ENCODE measurements around the gene HSPB8.

The HSPB8 gene

GRCh38 chr12:119171691-119172425, 6.9 kb upstream of the HSPB8 start:
- no peak for DNase-seq

- no peak for DNase-seq
Observed at GRCh38 chr12:119175081-119175480, 3.6 kb upstream of the HSPB8 start.

DNA sequence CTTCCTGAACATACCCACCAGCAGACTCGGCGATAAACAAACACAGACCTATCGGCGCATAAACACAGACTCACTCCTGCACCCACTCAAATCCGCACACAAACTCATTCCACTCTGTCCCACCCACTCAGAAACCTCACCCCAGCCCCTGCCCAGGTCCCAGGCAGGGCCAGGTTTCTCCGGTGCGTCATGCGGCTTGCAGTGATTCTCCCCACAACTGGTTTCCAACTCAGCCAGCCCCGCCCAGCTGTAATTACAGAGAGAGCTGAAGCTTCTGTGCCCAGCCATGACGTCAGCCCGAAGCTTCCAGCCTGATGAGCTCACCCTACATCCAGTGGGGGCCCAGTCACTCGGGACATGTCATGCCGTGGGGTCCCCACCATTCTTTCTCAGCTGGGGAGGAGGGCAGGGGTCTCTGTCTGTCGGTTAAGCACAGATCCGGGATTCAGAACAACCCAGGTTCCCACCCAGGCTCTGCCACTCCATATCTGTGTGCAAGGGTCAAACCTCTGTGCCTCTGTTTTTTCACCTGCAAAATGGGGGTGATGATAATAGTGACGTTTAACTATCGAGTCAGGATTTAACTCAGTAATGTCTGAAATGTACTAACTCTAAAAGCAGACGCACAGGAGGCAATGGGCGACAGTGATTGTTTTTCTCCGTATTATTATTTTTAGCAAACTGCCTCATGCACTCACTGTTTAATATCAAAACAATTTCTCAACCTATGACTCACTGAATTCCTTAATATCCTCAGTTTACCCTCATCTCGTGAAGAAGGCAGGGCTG, 2.3 kb upstream of the HSPB8 start:
- peak; percentile 8 for DNase-seq

DNA sequence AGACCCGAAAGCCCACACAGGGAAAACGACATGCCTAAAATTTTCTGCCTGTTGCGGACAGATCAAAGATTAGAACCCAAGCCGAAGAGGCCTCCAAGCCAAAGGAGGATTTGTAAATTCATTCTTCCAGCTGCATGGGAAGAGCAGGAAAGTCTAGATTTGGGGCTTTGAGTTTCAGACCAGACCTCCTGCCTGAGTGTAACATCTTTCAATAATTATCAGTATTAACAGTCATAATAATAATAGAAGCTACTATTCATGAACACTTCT, 1.7 kb upstream of the HSPB8 start:
- no peak for DNase-seq

DNA sequence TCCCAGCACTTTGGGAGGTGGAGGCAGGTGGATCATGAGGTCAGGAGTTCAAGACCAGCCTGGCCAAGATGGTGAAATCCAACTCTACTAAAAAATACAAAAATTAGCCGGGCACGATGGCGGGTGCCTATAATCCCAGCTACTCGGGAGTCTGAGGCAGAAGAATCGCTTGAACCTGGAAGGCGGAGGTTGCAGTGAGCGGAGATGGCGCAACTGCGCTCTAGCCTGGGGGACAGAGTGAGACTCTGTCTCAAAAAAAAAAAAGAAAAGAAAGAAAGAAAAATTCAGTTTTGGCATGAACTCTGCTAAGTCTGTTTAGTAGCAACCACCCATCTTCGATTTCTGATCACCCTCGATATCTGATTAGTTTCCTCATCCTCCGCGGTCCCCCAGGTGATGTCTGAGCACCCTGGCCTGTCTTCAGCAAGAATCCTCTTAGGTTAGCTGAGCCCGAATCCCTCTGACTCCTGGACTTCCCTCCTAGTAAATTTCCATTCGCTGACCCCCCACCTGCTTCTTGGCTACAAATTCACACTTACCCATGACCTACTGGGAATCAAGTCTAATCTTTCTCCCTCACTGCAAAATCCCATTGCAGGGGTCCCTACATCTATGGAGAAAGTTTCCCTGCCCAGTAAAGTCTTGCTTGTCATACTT, 879 bp upstream of the HSPB8 start:
- no peak for DNase-seq

GRCh38 chr12:119179335-119180021, 747 bp downstream of the HSPB8 start:
- no peak for DNase-seq

DNA sequence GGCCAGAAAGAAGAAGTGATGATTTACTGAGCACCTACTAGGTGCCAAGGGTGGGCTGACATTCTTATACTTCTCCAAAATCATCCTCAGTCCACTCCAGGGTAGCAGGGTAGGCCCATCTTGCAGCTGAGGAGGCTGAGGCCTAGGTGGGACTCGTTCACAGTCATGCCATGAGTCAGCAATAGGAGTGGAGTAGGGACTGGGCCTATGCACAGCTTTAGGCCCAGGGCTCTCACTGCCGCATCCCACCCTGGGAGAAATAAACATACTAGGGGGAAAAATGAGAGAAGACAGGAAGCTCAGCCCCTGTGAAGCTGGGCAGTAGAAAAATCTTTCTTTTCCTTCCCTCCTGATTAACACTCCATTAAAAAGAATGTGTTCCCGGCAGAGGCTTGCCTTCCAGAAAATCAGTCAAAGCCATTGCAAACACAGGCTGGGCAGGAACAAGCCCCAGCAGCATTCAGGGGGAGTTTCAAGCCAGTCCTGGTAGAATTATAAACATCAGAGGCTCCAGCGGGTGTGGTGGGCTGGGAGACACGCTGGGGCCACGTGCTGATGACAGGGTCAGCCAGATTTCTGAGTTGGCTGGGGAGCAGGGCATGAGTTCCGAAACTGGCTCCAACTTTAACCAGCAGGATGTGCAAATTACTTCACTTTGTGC, 1.8 kb downstream of the HSPB8 start:
- DNase-seq = no peak

DNA sequence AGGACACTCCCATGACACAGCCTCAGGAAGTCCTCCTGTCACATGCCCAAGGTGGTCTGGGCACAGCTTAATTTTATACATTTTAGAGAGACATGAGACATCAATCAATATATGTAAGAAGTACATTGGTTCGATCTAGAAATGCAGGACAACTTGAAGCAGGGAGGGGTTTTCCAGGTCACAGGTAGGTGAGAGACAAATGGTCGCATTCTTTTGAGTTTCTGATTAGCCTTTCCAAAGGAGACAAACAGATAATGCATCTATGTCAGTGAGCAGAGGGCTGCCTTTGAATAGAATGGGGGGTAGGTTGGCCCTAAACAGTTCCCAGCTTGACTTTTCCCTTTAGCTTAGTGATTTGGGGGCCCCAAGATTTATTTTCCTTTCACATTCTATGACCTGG, 2.5 kb downstream of the HSPB8 start:
- no peak for DNase-seq

DNA sequence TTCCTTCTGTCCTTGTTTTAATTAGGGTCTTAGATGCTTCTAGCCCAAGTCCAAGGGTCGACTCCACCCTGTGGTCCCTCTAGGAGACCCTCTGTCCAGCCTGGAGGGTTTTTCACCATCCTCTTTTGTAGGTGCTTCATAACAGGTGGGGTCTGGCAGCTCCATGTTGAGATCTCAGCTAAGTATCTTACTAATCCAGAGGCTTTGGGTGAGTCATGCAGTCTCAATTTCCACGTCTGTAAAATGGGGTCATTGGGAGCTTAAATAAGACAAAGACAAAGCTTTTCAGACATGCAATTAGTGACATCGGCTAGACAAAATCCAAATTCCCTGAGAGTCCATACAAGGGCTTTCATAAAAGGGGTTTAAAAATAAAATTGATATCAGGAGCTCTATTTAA, 3.2 kb downstream of the HSPB8 start:
- no peak for DNase-seq

DNA sequence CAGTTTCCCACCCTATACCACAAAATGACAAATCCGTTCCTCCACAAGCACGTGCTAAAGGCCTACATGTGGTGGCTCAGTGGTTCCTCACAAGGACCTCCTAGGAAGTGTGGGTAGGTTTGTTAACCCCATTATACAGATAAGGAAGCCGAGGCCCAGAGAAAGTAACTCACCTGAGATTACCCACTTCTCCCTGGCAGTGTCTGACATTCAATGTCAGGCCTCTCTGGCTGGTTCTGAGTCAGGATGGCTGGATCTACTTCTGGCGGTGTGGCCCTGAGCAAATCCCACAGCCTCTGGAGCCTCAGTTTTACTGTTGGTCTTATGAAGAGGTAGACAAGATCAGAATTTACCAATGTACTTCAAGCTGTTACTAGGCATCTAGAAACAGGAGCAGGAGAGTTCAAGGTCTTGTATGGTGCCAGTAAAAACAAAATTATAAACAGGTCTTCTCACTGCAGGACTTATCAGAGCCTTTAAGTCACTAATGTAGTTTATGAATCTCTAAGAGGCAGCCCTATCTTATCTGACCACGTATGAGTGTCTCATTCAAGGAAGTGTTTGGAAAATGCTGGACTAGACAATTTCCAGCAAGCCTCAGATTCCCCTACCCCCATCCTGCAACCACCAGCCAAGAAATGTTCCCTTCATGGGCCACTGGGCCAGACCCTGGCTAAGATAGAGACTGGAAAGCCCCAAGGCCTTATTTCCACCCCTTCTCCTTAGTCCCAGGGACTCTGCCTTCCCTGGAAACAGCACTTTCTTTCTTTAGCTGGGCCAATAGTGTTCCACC, 4.2 kb downstream of the HSPB8 start:
- DNase-seq = no peak

DNA sequence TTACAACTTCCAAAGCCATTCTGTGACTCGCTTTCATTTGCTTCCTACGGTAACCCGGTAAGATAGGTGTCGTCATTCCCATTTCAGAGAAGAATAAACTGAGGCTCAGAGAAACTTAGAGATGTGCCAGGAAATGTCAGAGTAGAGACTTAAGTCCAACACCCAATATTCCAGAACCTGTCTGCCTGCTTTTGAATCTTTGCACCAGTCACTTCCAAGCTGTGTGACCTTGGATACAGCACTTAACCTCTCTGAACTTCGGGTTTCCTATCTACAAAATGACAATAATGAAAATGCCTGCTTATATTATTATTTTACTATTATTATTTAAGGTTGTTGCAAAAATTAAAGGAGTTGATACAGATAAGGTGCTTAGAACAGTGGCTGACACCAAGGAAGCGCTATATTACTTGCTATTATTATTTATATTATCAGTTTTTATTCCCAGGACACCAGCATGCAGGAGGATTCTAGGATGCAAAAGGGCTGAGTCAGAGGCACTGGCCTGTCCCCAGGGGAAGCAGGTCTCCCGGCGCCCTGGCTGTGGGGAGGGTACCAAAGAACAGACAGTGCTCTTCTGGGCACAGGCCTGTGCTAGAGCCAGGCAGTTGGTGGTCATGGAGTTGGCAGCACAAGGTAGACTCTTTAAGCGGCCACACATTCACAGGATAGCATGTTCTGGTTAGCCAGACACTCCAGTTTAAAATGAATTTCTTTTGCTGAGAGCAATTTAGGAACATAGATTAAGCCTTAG, 5.4 kb downstream of the HSPB8 start:
- DNase-seq = no peak

DNA sequence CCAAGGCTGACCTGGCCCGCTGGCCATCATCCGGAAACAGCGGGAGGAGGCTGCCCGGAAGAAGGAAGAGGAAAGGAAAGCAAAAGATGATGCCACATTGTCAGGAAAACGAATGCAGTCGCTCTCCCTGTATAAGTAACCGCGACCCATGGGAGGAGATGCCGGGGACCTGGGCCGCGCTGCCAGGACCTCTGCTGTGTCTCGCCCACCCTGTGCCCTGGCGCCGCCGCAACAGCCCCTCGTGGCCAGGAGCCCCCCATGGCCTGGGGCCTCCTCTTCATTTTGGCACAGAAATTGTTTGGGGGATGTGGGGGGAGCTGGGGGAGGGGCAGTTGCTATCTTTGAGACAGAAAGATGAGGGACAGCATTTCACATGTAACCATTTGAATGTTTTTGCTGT, 16.5 kb downstream of the HSPB8 start:
- no peak for DNase-seq

DNA sequence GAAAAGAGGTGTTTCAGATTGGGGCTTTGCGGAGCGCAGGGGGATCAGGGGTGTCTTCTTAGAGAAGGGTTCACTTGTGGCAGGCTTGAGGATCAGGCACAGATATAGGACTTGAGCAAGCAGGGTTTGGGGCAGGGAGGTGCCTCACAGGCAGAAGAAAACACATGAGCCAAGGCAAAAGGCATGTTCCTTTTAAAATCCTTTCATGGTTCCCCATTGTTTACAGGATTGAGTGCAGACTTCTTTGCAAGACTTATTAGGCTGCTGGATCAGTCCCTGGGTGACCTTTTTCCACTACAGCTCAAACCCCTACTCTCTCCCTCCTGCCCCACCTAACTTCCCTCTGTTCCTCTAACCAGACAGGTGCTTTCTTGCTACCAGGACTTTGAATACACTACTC, 19.7 kb downstream of the HSPB8 start:
- no peak for DNase-seq

DNA sequence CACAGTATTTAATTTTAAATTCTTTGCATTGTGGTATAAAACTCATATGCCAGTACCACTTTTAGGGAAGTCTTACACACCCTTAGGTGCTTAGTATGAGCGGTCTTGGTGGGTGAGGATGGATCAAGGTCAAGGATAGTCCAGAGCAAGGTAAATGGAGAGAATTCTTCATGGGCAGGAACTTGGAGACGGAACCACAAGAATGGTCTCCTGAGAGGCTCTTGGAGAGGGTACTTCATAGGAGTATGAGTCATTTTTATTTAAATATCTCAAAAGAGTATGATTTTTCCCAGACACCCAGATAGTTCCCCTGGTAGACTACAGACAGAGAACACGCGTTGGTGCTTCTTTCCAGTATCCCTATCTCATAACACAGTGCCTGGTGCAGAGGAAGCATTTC, 21.9 kb downstream of the HSPB8 start:
- no peak for DNase-seq

- peak; percentile 49 for DNase-seq
Observed at GRCh38 chr12:119201789-119202543, 23.2 kb downstream of the HSPB8 start.

DNA sequence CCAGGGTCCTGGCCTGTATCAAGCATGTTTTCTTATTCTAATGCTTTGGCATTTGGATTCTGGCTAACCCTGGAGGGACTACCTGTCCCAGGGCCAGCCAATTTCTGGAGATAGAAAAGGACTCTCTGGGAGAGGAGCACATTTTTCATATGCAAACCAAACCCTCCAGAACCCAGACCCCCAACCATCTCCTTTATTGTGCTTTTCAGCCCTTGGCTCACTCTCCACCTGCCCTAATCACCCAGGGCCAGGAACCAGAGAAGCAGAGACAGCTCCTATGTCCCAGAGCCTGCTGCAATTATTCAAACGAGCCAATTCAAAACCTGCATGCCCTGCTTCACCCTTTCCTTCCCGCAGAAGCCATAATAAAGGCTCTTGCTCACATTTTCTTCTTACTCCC, 23.8 kb downstream of the HSPB8 start:
- peak; percentile 49 for DNase-seq

- DNase-seq = no peak
Observed at GRCh38 chr12:119204131-119204530, 25.4 kb downstream of the HSPB8 start.

- no peak for DNase-seq
Observed at GRCh38 chr12:119204671-119205285, 26.0 kb downstream of the HSPB8 start.

- no peak for DNase-seq
Observed at GRCh38 chr12:119206348-119207062, 27.8 kb downstream of the HSPB8 start.

All from NCI-H1092 treated with DMSO at 0.1 percent for 48 hours (cell line).